Liver (tissue), 9 donors: ENCODE measurements around the gene S1PR4. TPM values are rescaled to one million over a fixed set of nuclear protein-coding genes. Genes with fewer than 3 reads are reported as not detected.

ENCODE experiments used
- DNase-seq: peaks from one replicate; pipeline ENCODE4 v3.0.0-alpha.2; 2017; ENCODE audit warnings: low spot score
- H3K27ac ChIP-seq, 2 donors: one replicate each; pipeline ENCODE4 v1.7.0; 2013; ENCODE audit warnings: inconsistent platforms in 2 of 2, low read length in 2 of 2, control low read depth in 1 of 2, low read depth in 1 of 2, mild to moderate bottlenecking in 1 of 2
- H3K27me3 ChIP-seq, 4 donors: one replicate each; pipeline versions ENCODE4 v1.6.1 to v1.7.0; 2013; ENCODE audit warnings: low read length in 3 of 4, inconsistent platforms in 1 of 4, mild to moderate bottlenecking in 1 of 4, moderate library complexity in 1 of 4; ENCODE audit not compliant: control insufficient read depth in 4 of 4, insufficient read depth in 4 of 4
- H3K36me3 ChIP-seq, 4 donors: one replicate each; pipeline versions ENCODE4 v1.6.1 to v1.7.0; 2013; ENCODE audit warnings: low read length in 3 of 4, mild to moderate bottlenecking in 3 of 4, low read depth in 1 of 4, moderate library complexity in 1 of 4; ENCODE audit not compliant: control insufficient read depth in 4 of 4, insufficient read depth in 3 of 4
- H3K4me1 ChIP-seq, 4 donors: one replicate each; pipeline versions ENCODE4 v1.6.1 to v1.7.0; 2013; ENCODE audit warnings: low read length in 3 of 4, mild to moderate bottlenecking in 3 of 4, moderate library complexity in 1 of 4; ENCODE audit not compliant: control insufficient read depth in 4 of 4, insufficient read depth in 4 of 4
- H3K4me3 ChIP-seq, 3 donors: one replicate each; pipeline versions ENCODE4 v1.6.1 to v1.7.0; 2013; ENCODE audit warnings: low read length in 3 of 3, control low read depth in 1 of 3, low read depth in 1 of 3, mild to moderate bottlenecking in 1 of 3
- H3K9ac ChIP-seq, 2 donors: one replicate each; pipeline ENCODE4 v1.7.0; 2013; ENCODE audit warnings: low read length in 2 of 2, mild to moderate bottlenecking in 2 of 2, moderate library complexity in 2 of 2, control low read depth in 1 of 2, low read depth in 1 of 2
- H3K9me3 ChIP-seq, 4 donors: one replicate each; pipeline versions ENCODE4 v1.6.1 to v1.7.0; 2013; ENCODE audit warnings: low read length in 3 of 4; ENCODE audit not compliant: control insufficient read depth in 4 of 4
- ATF3 ChIP-seq: IDR thresholded peaks from 2 replicates; pipeline ENCODE4 v1.6.1; 2016; ENCODE audit warnings: antibody characterized with exemption
- CTCF ChIP-seq: fragments of 150-350 bp; IDR thresholded peaks from 2 replicates; pipeline ENCODE4 v1.5.1; 2017; ENCODE audit warnings: improper control_type of control experiment, low read depth, low read length; ENCODE audit not compliant: missing input control
- EGR1 ChIP-seq, 2 donors: IDR thresholded peaks; 2 replicates each; pipeline ENCODE4 v1.6.1; 2016 to 2018; ENCODE audit warnings: antibody characterized with exemption in 2 of 2, low read depth in 2 of 2
- FOXA1 ChIP-seq: IDR thresholded peaks from 2 replicates; pipeline ENCODE4 v1.6.1; 2016; ENCODE audit warnings: antibody characterized with exemption
- FOXA2 ChIP-seq: IDR thresholded peaks from 2 replicates; pipeline ENCODE4 v1.6.1; 2016; ENCODE audit warnings: antibody characterized with exemption
- GABPA ChIP-seq, 2 donors: IDR thresholded peaks in 1 of 2; conservative IDR thresholded peaks in 1 of 2; 2 replicates each; pipeline ENCODE4 v1.6.1; 2016; ENCODE audit warnings: antibody characterized with exemption in 2 of 2, mild to moderate bottlenecking in 1 of 2, moderate library complexity in 1 of 2
- HNF4A ChIP-seq, 2 donors: conservative IDR thresholded peaks; 2 replicates each; pipeline ENCODE4 v1.6.1; 2016; ENCODE audit warnings: antibody characterized with exemption in 2 of 2, mild to moderate bottlenecking in 2 of 2
- HNF4G ChIP-seq: IDR thresholded peaks from 2 replicates; pipeline ENCODE4 v1.6.1; 2016; ENCODE audit warnings: antibody characterized with exemption
- JUND ChIP-seq, 2 donors: IDR thresholded peaks; 2 replicates each; pipeline ENCODE4 v1.6.1; 2016; ENCODE audit warnings: antibody characterized with exemption in 2 of 2
- MAX ChIP-seq: IDR thresholded peaks from 2 replicates; pipeline ENCODE4 v1.6.1; 2016; ENCODE audit warnings: antibody characterized with exemption
- NR2F2 ChIP-seq: IDR thresholded peaks from 2 replicates; pipeline ENCODE4 v1.6.1; 2016; ENCODE audit warnings: antibody characterized with exemption
- RAD21 ChIP-seq, 2 donors: IDR thresholded peaks; 2 replicates each; pipeline ENCODE4 v1.6.1; 2016; ENCODE audit warnings: antibody characterized with exemption in 2 of 2, mild to moderate bottlenecking in 2 of 2
- REST ChIP-seq: IDR thresholded peaks from 2 replicates; pipeline ENCODE4 v1.6.1; 2016; ENCODE audit warnings: antibody characterized with exemption, mild to moderate bottlenecking
- RXRA ChIP-seq, 2 donors: IDR thresholded peaks; 2 replicates each; pipeline ENCODE4 v1.6.1; 2017 to 2018; ENCODE audit warnings: antibody characterized with exemption in 2 of 2, mild to moderate bottlenecking in 1 of 2
- SP1 ChIP-seq: IDR thresholded peaks from 2 replicates; pipeline ENCODE4 v1.6.1; 2018; ENCODE audit warnings: antibody characterized with exemption, mild to moderate bottlenecking
- TAF1 ChIP-seq: conservative IDR thresholded peaks from 2 replicates; pipeline ENCODE4 v1.6.1; 2016; ENCODE audit warnings: antibody characterized with exemption, mild to moderate bottlenecking
- YY1 ChIP-seq: IDR thresholded peaks from 2 replicates; pipeline ENCODE4 v1.6.1; 2016; ENCODE audit warnings: antibody characterized with exemption, mild to moderate bottlenecking
- ZBTB33 ChIP-seq: IDR thresholded peaks from 2 replicates; pipeline ENCODE4 v1.6.1; 2016; ENCODE audit warnings: antibody characterized with exemption
- WGBS: extraction: QIAGEN DNeasy Blood & Tissue Kit; methylation state at CpG from one replicate; pipeline ENCODE4 v1.1.7; 2013; 5-methylcytosine and 5-hydroxymethylcytosine counted together
- polyA plus RNA-seq, 2 donors: library from polyadenylated mRNA; stranded (reverse) in 1 of 2; unstranded in 1 of 2; fragments of 200-250 nt in 1 of 2; fragments of >200 nt in 1 of 2; fragmentation: Nextera tagmentation in 1 of 2; extraction: Ambion mirVana in 1 of 2; gene quantifications; one replicate each; pipeline versions ENCODE4 v1.2.1 to v1.2.3, GENCODE V29; 2013 to 2015
- total RNA-seq, 2 donors: library from RNA; depleted of rRNA; stranded (reverse); fragments of >200 nt; gene quantifications; one replicate each; pipeline ENCODE4 v1.2.3, GENCODE V29; 2014
- donor health status: healthy.
- donor health status: healthy.
- donor health status: healthy.
- donor health status: healthy.
- donor health status: healthy.

Gene S1PR4
- total and polyA plus RNA-seq, 4 donors: 0.93 to 11.0 (median 2.1) TPM

GRCh38 chr19:3151563-3152418 is 26.8 kb upstream of the S1PR4 start:
- 83% methylated on average over 14 of the region's 14 CpGs for WGBS
- Histone ChIP-seq H3K9ac (no peak overlapping the region), H3K9me3 (no peaks in the 10 kb centered on the region), H3K4me1 (no peaks in the 10 kb centered on the region), H3K36me3 (no peaks in the 10 kb centered on the region), H3K27me3 (no peaks in the 10 kb centered on the region), H3K27ac (no peak overlapping the region), H3K4me3 (no peak overlapping the region)
- no peak for TF ChIP-seq MAX
- no peak for TF ChIP-seq RAD21 (IDR thresholded peaks at IDR 0.05)
- TF ChIP-seq REST: no peak
- TF ChIP-seq HNF4G: no peak
- no peak for TF ChIP-seq FOXA1
- no peak for TF ChIP-seq RXRA (IDR thresholded peaks at IDR 0.05)
- TF ChIP-seq NR2F2: no peak
- no peak for TF ChIP-seq TAF1
- TF ChIP-seq EGR1 (IDR thresholded peaks at IDR 0.05; ENCODE audit: low read depth in 2 of 2): no peak
- TF ChIP-seq GABPA (IDR thresholded peaks at IDR 0.05 in 1 of 2, conservative IDR thresholded peaks at IDR 0.05 in 1 of 2): no peak
- TF ChIP-seq CTCF: no peak
- TF ChIP-seq ATF3: no peak
- TF ChIP-seq ZBTB33: no peak
- TF ChIP-seq JUND (IDR thresholded peaks at IDR 0.05): no peak
- TF ChIP-seq SP1: no peak
- TF ChIP-seq HNF4A (conservative IDR thresholded peaks at IDR 0.05): no peak
- TF ChIP-seq YY1: no peak
- no peak for TF ChIP-seq FOXA2
- DNase-seq: no peak
